Stomach smooth muscle (tissue), 2 donors: ENCODE results near the gene GLYR1.
A peak's percentile ranks its signal among the peaks of the same experiment; 100 is the strongest.

Experiments used
- H3K27ac ChIP-seq: one replicate; pipeline ENCODE4 v1.7.0; 2013; ENCODE audit warnings: mild to moderate bottlenecking, low read length, inconsistent platforms
- H3K27me3 ChIP-seq, 2 donors: one replicate each; pipeline ENCODE4 v1.7.0; 2013; ENCODE audit warnings: low read length in 2 of 2; ENCODE audit not compliant: insufficient read depth in 2 of 2, control insufficient read depth in 1 of 2
- H3K36me3 ChIP-seq, 2 donors: one replicate each; pipeline ENCODE4 v1.7.0; 2013; ENCODE audit warnings: low read length in 2 of 2; ENCODE audit not compliant: control insufficient read depth in 2 of 2, insufficient read depth in 2 of 2
- H3K4me1 ChIP-seq: one replicate; pipeline ENCODE4 v1.7.0; 2013; ENCODE audit warnings: low read length; ENCODE audit not compliant: control insufficient read depth, insufficient read depth
- H3K4me3 ChIP-seq, 2 donors: one replicate each; pipeline ENCODE4 v1.7.0; 2013; ENCODE audit warnings: low read length in 2 of 2
- H3K9ac ChIP-seq, 2 donors: one replicate each; pipeline ENCODE4 v1.7.0; 2013; ENCODE audit warnings: low read length in 2 of 2, mild to moderate bottlenecking in 1 of 2
- H3K9me3 ChIP-seq, 2 donors: one replicate each; pipeline ENCODE4 v1.7.0; 2013; ENCODE audit warnings: low read length in 2 of 2; ENCODE audit not compliant: control insufficient read depth in 2 of 2
- donor health status: healthy.
- donor health status: Pancreatic carcinoma.

Gene GLYR1

DNA sequence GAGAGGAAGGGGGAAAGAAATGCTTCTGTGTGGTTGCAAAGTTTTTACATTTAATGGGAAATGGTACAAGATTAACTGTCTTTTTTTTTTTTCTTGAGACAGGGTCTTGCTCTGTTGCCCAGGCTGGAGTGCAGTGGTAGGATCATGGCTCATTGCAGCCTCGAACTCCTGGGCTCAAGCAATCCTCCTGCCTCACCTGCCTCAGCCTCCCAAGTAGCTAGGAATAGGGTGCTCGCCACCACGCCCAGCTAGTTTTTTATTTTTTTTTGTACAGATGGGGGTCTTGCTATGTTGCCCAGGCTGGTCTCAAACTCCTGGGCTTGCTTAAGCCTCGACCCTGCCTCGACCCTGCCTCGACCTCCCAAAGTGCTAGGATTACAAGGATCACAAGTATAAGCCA lies 40.8 kb downstream of the GLYR1 start:
- Histone ChIP-seq H3K9me3 (no peaks in the 10 kb centered on the region), H3K9ac (no peak overlapping the region), H3K27me3 (no peaks in the 10 kb centered on the region), H3K4me3 (no peak overlapping the region), H3K27ac (no peak overlapping the region), H3K4me1 (peaks cover 19% of the 10 kb centered on the region), H3K36me3 (peaks cover 15 to 22% of the 10 kb centered on the region in 2 donors)

GRCh38 chr16:4805231-4805630 lies 41.9 kb downstream of the GLYR1 start:
- Histone ChIP-seq H3K4me1 (peaks cover 30% of the 10 kb centered on the region), H3K27me3 (no peaks in the 10 kb centered on the region), H3K4me3 (no peak overlapping the region), H3K9me3 (no peaks in the 10 kb centered on the region), H3K9ac (no peak overlapping the region), H3K27ac (peak overlapping the region; percentile 78), H3K36me3 (peaks cover 11 to 20% of the 10 kb centered on the region in 2 donors)

DNA sequence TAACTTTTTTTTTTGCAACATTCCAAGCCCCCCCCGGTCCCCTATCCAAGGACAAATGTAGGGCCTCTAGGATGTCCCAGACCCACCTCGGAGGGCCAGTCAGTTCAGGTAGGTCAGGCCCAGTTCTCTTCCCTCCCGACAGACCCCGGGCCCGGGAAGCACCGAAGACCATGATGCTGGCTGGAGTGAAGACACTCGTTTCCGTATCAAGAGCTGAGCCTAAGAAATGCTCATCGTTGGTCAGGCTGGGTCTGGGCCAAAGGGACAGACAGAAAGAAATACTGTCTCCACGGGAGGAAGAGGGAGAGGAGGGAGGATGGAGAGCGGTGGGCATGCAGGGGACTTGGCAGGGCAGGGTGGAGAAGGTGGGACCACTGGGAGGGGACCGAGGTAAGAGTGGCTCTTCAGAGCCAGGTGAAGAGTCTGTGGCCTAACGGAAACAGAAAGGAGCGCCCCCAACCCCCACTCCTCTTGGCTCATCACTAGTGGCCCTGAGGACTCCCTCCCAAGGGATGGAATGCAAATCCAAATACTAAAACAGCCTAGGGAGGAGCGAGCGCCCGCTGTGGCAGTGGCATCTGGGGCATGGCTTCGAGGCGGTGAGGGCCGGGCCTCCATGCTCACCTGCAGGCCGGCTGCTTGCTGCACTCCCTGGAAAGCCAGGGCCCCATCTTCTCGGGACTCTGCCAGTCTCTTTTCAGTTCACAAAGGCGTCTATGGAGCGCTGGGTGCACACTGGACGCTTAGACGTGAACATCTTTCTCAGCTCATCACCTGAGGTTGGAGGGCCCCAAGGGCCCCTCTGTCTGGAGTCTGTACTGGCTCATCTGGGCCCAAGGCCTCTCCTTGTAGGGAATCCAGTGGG lies 43.0 kb downstream of the GLYR1 start:
- no peaks in the 10 kb centered on the region for H3K9me3 ChIP-seq
- H3K27me3 ChIP-seq = no peaks in the 10 kb centered on the region
- no peak overlapping the region for H3K9ac ChIP-seq
- H3K4me1 ChIP-seq = peaks cover 31% of the 10 kb centered on the region
- peak overlapping the region; percentile 78 for H3K27ac ChIP-seq
- H3K36me3 ChIP-seq = peaks cover 18 to 25% of the 10 kb centered on the region in 2 donors
- H3K4me3 ChIP-seq = no peak overlapping the region

GRCh38 chr16:4803401-4803844 lies 43.7 kb downstream of the GLYR1 start:
- H3K27ac ChIP-seq = peak overlapping the region; percentile 78
- H3K9me3 ChIP-seq = no peaks in the 10 kb centered on the region
- H3K9ac ChIP-seq = peak overlapping the region in 1 of 2 donors; percentile 74
- peak overlapping the region; percentile 73 to 83 for H3K4me3 ChIP-seq
- H3K36me3 ChIP-seq = peaks cover 23 to 27% of the 10 kb centered on the region in 2 donors
- H3K4me1 ChIP-seq = peaks cover 31% of the 10 kb centered on the region
- H3K27me3 ChIP-seq = no peaks in the 10 kb centered on the region

DNA sequence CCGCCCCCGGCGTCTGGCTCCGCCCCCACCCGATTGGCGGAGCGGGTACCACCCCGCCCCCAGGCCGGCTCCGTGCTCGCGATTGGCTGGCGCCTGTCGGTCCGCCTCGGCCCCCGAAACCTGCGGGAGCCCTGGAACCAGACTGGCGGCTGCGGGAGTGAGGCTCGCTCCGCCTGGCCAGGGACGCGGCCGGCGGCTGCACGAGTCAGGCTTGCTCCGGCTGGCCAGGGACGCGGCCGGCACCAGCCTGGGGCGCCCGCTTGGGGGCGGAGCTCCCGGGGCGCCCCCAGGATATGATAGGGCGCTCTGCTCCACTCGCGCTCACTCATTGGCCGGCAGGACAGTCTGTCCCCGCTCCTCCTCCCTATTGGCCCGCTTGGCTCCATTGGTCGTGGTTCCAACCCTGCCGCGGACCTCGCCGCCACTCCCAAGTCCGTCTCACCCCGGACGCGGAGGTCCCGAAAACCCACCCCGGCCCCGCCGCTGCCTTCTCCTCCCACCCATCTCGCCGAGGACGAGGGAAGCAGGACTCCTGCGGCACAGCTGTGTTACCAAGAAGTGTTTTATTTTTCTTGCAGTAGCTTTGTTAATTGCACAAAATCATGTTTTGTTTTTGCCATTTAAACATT lies 44.3 kb downstream of the GLYR1 start:
- Histone ChIP-seq H3K27ac (peak overlapping the region; percentile 78), H3K4me3 (peak overlapping the region; percentile 73 to 83), H3K4me1 (peaks cover 31% of the 10 kb centered on the region), H3K9me3 (no peaks in the 10 kb centered on the region), H3K9ac (peak overlapping the region; percentile 62 to 74), H3K36me3 (peaks cover 24 to 28% of the 10 kb centered on the region in 2 donors), H3K27me3 (no peaks in the 10 kb centered on the region)

- Histone ChIP-seq H3K27ac (peak within 1 kb of the TSS; percentile 78), H3K36me3 (peaks cover 22 to 29% of the 10 kb centered on the region in 2 donors), H3K9me3 (no peaks in the 10 kb centered on the region), H3K4me1 (peaks cover 31% of the 10 kb centered on the region), H3K27me3 (no peaks in the 10 kb centered on the region), H3K4me3 (peak within 1 kb of the TSS; percentile 73 to 83), H3K9ac (peak within 1 kb of the TSS; percentile 74 to 84)
These were observed 45.0 kb downstream of the GLYR1 start, which contains the start of gene ROGDI for GRCh38 chr16:4801962-4802658. Gene ROGDI (minus strand): TSS chr16:4802633. CDS start chr16:4802571, 62 bp downstream.

GRCh38 chr16:4801051-4801961 lies 45.8 kb downstream of the GLYR1 start:
- H3K9me3 ChIP-seq = no peaks in the 10 kb centered on the region
- H3K27me3 ChIP-seq = no peaks in the 10 kb centered on the region
- H3K4me1 ChIP-seq = peaks cover 31% of the 10 kb centered on the region
- H3K4me3 ChIP-seq = peak overlapping the region; percentile 61 to 83
- peaks cover 22 to 32% of the 10 kb centered on the region in 2 donors for H3K36me3 ChIP-seq
- H3K27ac ChIP-seq = peak overlapping the region; percentile 62
- peak overlapping the region; percentile 53 to 84 for H3K9ac ChIP-seq

DNA sequence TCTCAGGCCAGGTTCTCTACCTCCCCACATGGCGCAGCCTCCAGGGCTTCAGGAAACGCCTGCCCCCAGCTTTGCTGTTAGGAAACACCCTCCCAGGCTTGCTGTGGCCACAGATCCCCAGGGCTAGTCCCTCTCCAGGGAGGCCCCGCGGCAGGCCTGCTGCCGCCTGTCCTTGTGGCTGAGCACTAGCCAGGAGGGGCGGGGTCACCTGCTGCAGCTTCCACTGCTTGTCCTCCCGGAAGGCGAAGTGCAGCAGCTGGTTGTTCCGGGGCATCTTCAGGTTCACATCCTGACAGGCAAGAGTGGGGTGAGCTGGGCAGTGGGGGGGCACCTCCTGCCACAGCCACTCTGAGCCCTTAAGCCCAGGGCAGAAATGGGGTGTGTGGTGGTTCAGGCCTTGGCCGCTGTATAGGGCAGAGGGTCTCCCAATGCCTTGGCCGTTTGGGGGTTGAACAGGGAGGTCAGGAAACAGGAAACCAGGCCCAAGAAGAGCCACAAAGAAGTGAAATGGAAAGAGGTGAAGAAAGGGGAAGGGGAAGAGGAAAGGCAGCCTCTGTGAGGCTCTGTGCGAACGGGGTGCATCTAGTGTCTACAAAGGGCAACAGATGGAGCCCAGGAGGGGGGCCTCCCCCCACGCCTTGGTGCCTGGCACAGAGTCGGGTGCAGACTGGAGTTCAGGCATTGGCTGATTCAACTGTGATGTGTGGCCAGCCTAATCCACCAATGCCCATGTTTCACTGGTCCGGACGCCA lies 46.6 kb downstream of the GLYR1 start:
- Histone ChIP-seq H3K9ac (peak overlapping the region in 1 of 2 donors; percentile 25), H3K4me1 (peaks cover 31% of the 10 kb centered on the region), H3K27me3 (no peaks in the 10 kb centered on the region), H3K27ac (no peak overlapping the region), H3K9me3 (no peaks in the 10 kb centered on the region), H3K36me3 (peaks cover 22 to 34% of the 10 kb centered on the region in 2 donors), H3K4me3 (no peak overlapping the region)

DNA sequence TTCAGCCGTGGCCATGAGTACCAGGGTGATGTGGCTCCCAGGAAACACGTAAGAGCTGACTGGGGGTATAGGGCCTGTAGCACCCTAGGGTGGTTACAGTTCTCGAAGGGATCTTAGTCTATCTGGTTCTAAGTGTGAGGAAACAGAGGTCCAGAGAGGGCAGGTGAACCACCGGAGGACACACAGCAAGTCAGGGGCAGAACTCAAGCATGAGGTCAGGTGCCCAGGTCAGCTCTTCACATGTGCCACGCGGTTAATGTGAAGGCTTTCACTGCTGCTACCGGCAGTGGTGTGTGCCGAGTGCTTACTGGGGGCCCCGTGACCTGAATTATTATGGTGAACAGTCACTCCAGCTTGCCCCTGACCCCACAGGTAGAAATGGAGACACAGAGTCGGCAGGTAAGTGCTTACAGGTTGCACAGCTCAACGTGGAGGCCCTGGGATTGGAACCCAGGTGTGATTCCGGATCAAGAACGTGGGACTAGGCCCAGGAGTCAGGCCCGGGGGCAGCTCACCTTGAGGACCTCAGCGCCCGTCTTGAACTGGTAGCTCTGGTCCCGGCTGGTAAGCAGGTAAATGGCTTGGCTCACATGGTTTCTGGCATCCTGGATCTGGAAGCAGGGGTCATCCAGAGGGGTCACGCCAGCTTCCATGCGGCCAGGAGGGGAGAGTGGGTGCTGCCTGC lies 47.8 kb downstream of the GLYR1 start:
- Histone ChIP-seq H3K4me3 (no peak overlapping the region), H3K36me3 (peaks cover 11 to 26% of the 10 kb centered on the region in 2 donors), H3K27ac (no peak overlapping the region), H3K9me3 (no peaks in the 10 kb centered on the region), H3K9ac (no peak overlapping the region), H3K4me1 (peaks cover 26% of the 10 kb centered on the region), H3K27me3 (no peaks in the 10 kb centered on the region)
